ENCODE results near the gene TBKBP1. TPM values are rescaled to one million over a fixed set of nuclear protein-coding genes. Genes with fewer than 3 reads are reported as not detected.
A peak's percentile ranks its signal among the peaks of the same experiment; 100 is the strongest.

TBKBP1 gene, protein sequence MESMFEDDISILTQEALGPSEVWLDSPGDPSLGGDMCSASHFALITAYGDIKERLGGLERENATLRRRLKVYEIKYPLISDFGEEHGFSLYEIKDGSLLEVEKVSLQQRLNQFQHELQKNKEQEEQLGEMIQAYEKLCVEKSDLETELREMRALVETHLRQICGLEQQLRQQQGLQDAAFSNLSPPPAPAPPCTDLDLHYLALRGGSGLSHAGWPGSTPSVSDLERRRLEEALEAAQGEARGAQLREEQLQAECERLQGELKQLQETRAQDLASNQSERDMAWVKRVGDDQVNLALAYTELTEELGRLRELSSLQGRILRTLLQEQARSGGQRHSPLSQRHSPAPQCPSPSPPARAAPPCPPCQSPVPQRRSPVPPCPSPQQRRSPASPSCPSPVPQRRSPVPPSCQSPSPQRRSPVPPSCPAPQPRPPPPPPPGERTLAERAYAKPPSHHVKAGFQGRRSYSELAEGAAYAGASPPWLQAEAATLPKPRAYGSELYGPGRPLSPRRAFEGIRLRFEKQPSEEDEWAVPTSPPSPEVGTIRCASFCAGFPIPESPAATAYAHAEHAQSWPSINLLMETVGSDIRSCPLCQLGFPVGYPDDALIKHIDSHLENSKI
- 10 to 100 TPM in 2 of 4 donors, 1 to 10 TPM in 2; 6.3 to 24.6 (median 9.8) TPM for total RNA-seq

DNA sequence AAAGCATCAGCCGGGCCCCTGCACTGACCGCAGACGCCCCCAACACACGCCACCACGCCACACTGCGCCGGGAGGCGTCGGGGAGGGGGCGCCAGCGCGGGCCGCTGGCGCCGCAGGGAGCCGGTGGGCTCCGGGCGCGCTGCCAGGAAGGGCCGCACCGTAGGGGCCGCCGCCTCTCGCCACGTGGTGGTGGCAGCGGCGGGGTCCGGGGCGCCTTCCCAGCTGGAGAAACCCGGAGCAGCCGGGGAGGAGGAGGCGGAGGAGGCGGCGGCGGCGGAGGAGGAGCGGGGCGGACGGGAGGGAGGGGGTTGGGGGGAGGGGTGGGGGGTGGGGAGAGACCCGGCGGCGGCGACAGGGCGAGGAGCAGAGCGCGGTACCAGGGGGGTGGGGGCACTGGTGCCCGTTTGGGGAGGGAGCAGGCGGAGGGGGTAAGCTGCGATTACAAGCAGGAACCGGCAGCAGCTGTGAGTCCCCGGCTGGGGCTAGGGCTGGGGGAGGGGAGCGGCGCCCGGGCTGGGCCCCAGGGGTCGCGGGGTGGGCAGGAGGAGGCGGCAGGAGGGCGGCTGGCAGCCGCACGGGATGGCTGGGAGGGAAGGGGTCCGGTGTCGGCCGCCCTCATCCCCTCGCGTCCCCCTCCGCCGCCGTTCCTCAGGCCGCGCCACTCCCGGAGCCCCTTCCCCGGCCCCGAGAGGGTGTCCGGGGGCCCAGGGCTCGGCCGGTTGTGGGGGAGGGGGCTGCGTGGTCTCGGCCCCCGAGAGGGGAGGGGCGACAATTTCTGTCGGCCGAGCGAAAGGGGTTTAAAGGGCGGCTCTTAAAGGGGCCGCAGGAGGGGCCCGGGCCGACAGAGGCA lies at the start of gene TBKBP1:
Gene TBKBP1 (plus strand): TSS at position 431 of the 850 bp plus-strand sequence. CDS start 1,952 bp downstream, outside the sequence.
- peak within 1 kb of the TSS; percentile 88 to 93 (median 91) for H3K27ac ChIP-seq
- no peak for DNase-seq (ENCODE audit: low spot score in 2 of 2)
- no peaks in the 10 kb centered on the region for H3K9me3 ChIP-seq
- peaks cover 0 to 33% (median 12%) of the 10 kb centered on the region in 4 donors for H3K4me1 ChIP-seq
- no peaks in the 10 kb centered on the region for H3K27me3 ChIP-seq
- no peak for TF ChIP-seq POLR2A (IDR thresholded peaks at IDR 0.05)
- TF ChIP-seq EP300 (IDR thresholded peaks at IDR 0.05), result no peak
- TF ChIP-seq, protein P1, sequence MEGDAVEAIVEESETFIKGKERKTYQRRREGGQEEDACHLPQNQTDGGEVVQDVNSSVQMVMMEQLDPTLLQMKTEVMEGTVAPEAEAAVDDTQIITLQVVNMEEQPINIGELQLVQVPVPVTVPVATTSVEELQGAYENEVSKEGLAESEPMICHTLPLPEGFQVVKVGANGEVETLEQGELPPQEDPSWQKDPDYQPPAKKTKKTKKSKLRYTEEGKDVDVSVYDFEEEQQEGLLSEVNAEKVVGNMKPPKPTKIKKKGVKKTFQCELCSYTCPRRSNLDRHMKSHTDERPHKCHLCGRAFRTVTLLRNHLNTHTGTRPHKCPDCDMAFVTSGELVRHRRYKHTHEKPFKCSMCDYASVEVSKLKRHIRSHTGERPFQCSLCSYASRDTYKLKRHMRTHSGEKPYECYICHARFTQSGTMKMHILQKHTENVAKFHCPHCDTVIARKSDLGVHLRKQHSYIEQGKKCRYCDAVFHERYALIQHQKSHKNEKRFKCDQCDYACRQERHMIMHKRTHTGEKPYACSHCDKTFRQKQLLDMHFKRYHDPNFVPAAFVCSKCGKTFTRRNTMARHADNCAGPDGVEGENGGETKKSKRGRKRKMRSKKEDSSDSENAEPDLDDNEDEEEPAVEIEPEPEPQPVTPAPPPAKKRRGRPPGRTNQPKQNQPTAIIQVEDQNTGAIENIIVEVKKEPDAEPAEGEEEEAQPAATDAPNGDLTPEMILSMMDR (IDR thresholded peaks at IDR 0.05), result no peak
- WGBS, 2 donors, result 0 to 1% methylated on average over 30 to 45 of the region's 87 CpGs
- H3K36me3 ChIP-seq, result peaks cover 0 to 10% (median 0%) of the 10 kb centered on the region in 3 donors
- peak within 1 kb of the TSS; percentile 91 to 99 (median 92) for H3K4me3 ChIP-seq

DNA sequence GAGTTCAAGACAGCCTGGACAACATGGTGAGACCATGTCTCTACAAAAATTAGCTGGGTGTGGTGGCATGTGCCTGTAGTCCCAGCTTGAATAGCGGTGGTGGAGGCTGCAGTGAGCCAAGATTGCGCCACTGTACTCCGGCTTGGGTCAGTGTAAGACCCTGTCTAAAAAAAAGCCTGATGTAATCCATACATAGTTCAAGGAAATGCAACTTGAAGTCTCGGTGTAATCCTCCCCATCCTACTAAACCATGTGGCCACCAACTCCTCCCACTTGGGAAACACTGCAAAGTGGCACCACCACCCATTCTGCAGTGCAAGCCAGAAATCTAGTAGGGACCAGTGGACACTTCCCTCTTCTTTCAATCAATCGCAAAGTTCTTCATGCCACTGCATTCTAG lies 49.6 kb upstream of the TBKBP1 start:
- no peaks in the 10 kb centered on the region for H3K9me3 ChIP-seq
- no peak overlapping the region for H3K27ac ChIP-seq
- no peak for TF ChIP-seq POLR2A (IDR thresholded peaks at IDR 0.05)
- TF ChIP-seq, protein P1 (IDR thresholded peaks at IDR 0.05), result no peak
- no peak for TF ChIP-seq EP300 (IDR thresholded peaks at IDR 0.05)
- peaks cover 0 to 17% (median 9%) of the 10 kb centered on the region in 4 donors for H3K4me1 ChIP-seq
- no peaks in the 10 kb centered on the region for H3K27me3 ChIP-seq
- no peak for DNase-seq (ENCODE audit: low spot score in 2 of 2)
- WGBS, 2 donors, result 79 to 81% methylated on average over 5 of the region's 5 CpGs
- H3K4me3 ChIP-seq, result no peak overlapping the region
- H3K36me3 ChIP-seq, result no peaks in the 10 kb centered on the region

DNA sequence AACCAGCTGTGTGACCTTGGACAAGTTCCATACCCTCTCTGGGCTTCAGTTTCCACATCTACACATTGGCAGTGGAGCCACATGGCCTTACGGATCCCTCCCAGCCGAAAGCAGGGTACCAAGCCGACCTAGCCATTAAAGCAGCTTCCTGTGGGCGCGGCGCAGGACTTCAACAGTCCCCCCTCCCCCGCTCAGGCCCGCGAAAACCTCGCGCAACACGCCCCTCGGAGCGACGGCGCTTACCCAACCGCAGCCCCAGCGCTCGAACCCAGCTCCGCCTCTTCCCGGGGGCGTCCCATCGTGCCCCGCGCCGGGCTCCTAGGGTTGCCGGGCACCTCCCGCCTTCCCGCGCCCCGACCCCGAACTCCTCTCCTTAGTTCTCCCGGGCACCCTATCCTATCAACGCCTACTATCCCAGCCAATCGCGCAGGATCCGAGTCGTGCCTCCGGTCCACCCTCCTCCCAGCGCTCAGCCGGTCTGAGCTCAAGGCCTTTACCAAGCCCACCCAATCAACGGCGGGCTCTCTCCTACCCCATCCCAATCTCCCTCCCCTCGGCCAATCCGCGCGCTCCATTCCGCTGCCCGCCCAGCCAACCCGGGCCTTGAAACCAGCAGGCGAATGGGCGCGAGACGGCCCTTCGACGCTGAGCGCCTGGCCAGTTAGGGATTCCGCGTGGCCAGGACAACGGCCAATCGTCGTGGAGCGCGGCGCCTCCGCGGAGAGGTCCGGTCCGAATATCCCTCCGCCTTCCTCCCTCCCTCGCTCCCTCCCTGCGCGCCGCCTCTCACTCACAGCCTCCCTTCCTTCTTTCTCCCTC lies 44.6 kb upstream of the TBKBP1 start, which contains the start of gene KPNB1:
Gene KPNB1 (plus strand): TSS at position 767 of the 819 bp plus-strand sequence. CDS start 326 bp downstream, outside the sequence.
- TF ChIP-seq, protein P1 (IDR thresholded peaks at IDR 0.05), result peak in 2 of 5 experiments; percentile 78 to 84
- TF ChIP-seq POLR2A (IDR thresholded peaks at IDR 0.05) (peak; percentile 13 to 64), EP300 (IDR thresholded peaks at IDR 0.05) (peak; percentile 41 to 91)
- Histone ChIP-seq H3K27me3 (no peaks in the 10 kb centered on the region), H3K4me3 (peak within 1 kb of the TSS; percentile 66 to 97 (median 94)), H3K27ac (peak within 1 kb of the TSS; percentile 84 to 99 (median 96)), H3K9me3 (no peaks in the 10 kb centered on the region), H3K4me1 (peaks cover 0 to 55% (median 25%) of the 10 kb centered on the region in 4 donors), H3K36me3 (peaks cover 0 to 27% (median 0%) of the 10 kb centered on the region in 3 donors)
- 0 to 1% methylated on average over 50 to 74 of the region's 74 CpGs for WGBS, 2 donors
- DNase-seq (ENCODE audit: low spot score in 2 of 2), result peak; percentile 98

DNA sequence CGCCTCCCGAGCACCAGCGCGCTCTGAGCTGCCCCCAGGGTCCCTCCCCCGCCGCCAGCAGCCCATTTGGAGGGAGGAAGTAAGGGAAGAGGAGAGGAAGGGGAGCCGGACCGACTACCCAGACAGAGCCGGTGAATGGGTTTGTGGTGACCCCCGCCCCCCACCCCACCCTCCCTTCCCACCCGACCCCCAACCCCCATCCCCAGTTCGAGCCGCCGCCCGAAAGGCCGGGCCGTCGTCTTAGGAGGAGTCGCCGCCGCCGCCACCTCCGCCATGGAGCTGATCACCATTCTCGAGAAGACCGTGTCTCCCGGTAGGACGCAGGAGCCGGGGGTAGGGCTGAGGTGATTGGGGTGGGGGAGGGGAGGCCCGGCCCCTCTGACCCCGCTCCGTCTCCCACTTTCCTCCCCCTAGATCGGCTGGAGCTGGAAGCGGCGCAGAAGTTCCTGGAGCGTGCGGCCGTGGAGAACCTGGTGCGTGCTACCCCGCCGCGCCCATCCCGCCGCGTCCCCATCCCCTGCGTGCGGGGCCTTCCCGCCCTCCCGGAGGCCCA lies 43.9 kb upstream of the TBKBP1 start:
- Histone ChIP-seq H3K27ac (peak overlapping the region; percentile 84 to 99 (median 96)), H3K4me1 (peaks cover 0 to 61% (median 28%) of the 10 kb centered on the region in 4 donors), H3K4me3 (peak overlapping the region; percentile 66 to 97 (median 94)), H3K27me3 (no peaks in the 10 kb centered on the region), H3K36me3 (peaks cover 0 to 34% (median 3%) of the 10 kb centered on the region in 3 donors), H3K9me3 (no peaks in the 10 kb centered on the region)
- DNase-seq (ENCODE audit: low spot score in 2 of 2), result peak; percentile 16 to 30
- no peak for TF ChIP-seq POLR2A (IDR thresholded peaks at IDR 0.05)
- TF ChIP-seq, protein P1 (IDR thresholded peaks at IDR 0.05), result no peak
- no peak for TF ChIP-seq EP300 (IDR thresholded peaks at IDR 0.05)
- WGBS, 2 donors, result 1% methylated on average over 16 to 40 of the region's 48 CpGs

Data from tibial nerve (tissue), 4 donors.